Endothelial cell of umbilical vein (primary cell): Measurements from ENCODE around the gene XYLB. TPM values are rescaled to one million over a fixed set of nuclear protein-coding genes. Genes with fewer than 3 reads are reported as not detected.

Source experiments
- BruUV-seq: library from RNA; stranded (reverse); fragments of 400-500 nt; replicated peaks from 2 replicates; lab custom pipeline; 2021; lab: Mats Ljungman, UMichigan
- CTCF ChIA-PET: fragments of 300-600, 350-600 bp; sonication (Branson Sonifier 250); formaldehyde crosslinking; loops from one replicate; lab custom pipeline; 2021; ENCODE audit warnings: antibody characterized with exemption, inconsistent platforms; lab: Charles Lee
- POLR2A ChIA-PET: fragments of 300-600, 350-600 bp; sonication (Branson Sonifier 250); formaldehyde crosslinking; loops from one replicate; lab custom pipeline; 2021; ENCODE audit warnings: antibody characterized with exemption, inconsistent platforms; lab: Charles Lee
- DNase-seq: peaks from one replicate; pipeline ENCODE4 v3.0.0-alpha.2; 2011; ENCODE audit warnings: low read depth, low spot score
- FAIRE-seq: peaks from 2 replicates; lab custom pipeline; 2011; peaks lifted over from hg19 to GRCh38; lab: Jason Lieb, UNC
- H2AFZ ChIP-seq: 2 replicates; pipeline ENCODE4 v1.6.0; 2012; ENCODE audit warnings: low read depth, low read length, control low read depth, inconsistent platforms
- H3K27ac ChIP-seq: 2 replicates; pipeline ENCODE4 v1.5.1; 2011; ENCODE audit warnings: low read depth, mild to moderate bottlenecking, control low read depth, low read length, moderate library complexity; ENCODE audit not compliant: insufficient read depth
- H3K27me3 ChIP-seq, 2 experiments: 2 replicates each; pipeline versions ENCODE4 v1.6.0 to v1.6.1; 2011; ENCODE audit warnings: low read length in 2 of 2, mixed read lengths in 1 of 2; ENCODE audit not compliant: control insufficient read depth in 2 of 2, insufficient read depth in 2 of 2
- H3K36me3 ChIP-seq, 2 experiments: 2 replicates in 1 of 2; 3 replicates in 1 of 2; pipeline ENCODE4 v1.5.1; 2011; ENCODE audit warnings: low read length in 2 of 2, mild to moderate bottlenecking in 1 of 2, moderate library complexity in 1 of 2; ENCODE audit not compliant: control insufficient read depth in 2 of 2, insufficient read depth in 2 of 2; ENCODE audit errors: extremely low read depth in 1 of 2
- H3K4me1 ChIP-seq: 3 replicates; pipeline ENCODE4 v1.5.1; 2011; ENCODE audit warnings: mild to moderate bottlenecking, low read length; ENCODE audit not compliant: control insufficient read depth, insufficient read depth; ENCODE audit errors: extremely low read depth
- H3K4me2 ChIP-seq: 2 replicates; pipeline ENCODE4 v1.6.1; 2011; ENCODE audit warnings: low read length, control low read depth, mixed read lengths; ENCODE audit not compliant: insufficient read depth
- H3K4me3 ChIP-seq, 3 experiments: fragments of 200-600 bp in 1 of 3; sonication (generic), shearing (Covaris generic) in 1 of 3; replicated peaks in 1 of 3; 2 replicates each; pipeline ENCODE4 v1.5.1; 2011 to 2016; ENCODE audit warnings: control low read depth in 3 of 3, low read length in 3 of 3, mild to moderate bottlenecking in 2 of 3, inconsistent platforms in 1 of 3, low read depth in 1 of 3, moderate library complexity in 1 of 3; ENCODE audit not compliant: insufficient read depth in 1 of 3
- H3K79me2 ChIP-seq: 2 replicates; pipeline ENCODE4 v1.6.0; 2012; ENCODE audit warnings: low read length, inconsistent platforms; ENCODE audit not compliant: control insufficient read depth, insufficient read depth
- H3K9ac ChIP-seq: replicated peaks from 2 replicates; pipeline ENCODE3; 2011; ENCODE audit warnings: low read length, control low read depth; ENCODE audit not compliant: insufficient read depth; ENCODE audit errors: extremely low read depth
- H3K9me1 ChIP-seq: replicated peaks from 3 replicates; pipeline ENCODE4 v1.6.0; 2011; ENCODE audit warnings: mild to moderate bottlenecking, low read length; ENCODE audit not compliant: control insufficient read depth, insufficient read depth; ENCODE audit errors: extremely low read depth
- H3K9me3 ChIP-seq: replicated peaks from 2 replicates; pipeline ENCODE4 v1.5.1; 2012; ENCODE audit warnings: low read length, inconsistent platforms; ENCODE audit not compliant: control insufficient read depth, insufficient read depth
- H4K20me1 ChIP-seq: replicated peaks from 2 replicates; pipeline ENCODE3; 2011; ENCODE audit warnings: mild to moderate bottlenecking, low read length; ENCODE audit not compliant: control insufficient read depth, insufficient read depth; ENCODE audit errors: extremely low read depth
- CTCF ChIP-seq, 2 donors: IDR thresholded peaks; 1 replicate in 1 of 2; 2 replicates in 1 of 2; pipeline ENCODE4 v1.5.1; 2011; ENCODE audit warnings: low read length in 2 of 2, mild to moderate bottlenecking in 2 of 2, moderate library complexity in 2 of 2, control low read depth in 1 of 2, inconsistent platforms in 1 of 2, low read depth in 1 of 2; ENCODE audit not compliant: insufficient read depth in 1 of 2; ENCODE audit errors: extremely low read depth in 1 of 2
- EZH2 ChIP-seq: IDR thresholded peaks from 2 replicates; pipeline ENCODE4 v1.6.1; 2012; ENCODE audit warnings: borderline replicate concordance, low read depth, mild to moderate bottlenecking, moderate library complexity, low read length, inconsistent platforms; ENCODE audit not compliant: severe bottlenecking
- FOS ChIP-seq: IDR thresholded peaks from 2 replicates; pipeline ENCODE4 v1.6.1; 2011; ENCODE audit warnings: mild to moderate bottlenecking, low read length, moderate library complexity, borderline replicate concordance; ENCODE audit not compliant: insufficient read depth
- GATA2 ChIP-seq: IDR thresholded peaks from 2 replicates; pipeline ENCODE4 v1.7.0; 2011; ENCODE audit warnings: low read depth, mild to moderate bottlenecking, moderate library complexity, mixed read lengths, low read length; ENCODE audit not compliant: insufficient read length, insufficient read depth
- JUN ChIP-seq: IDR thresholded peaks from 2 replicates; pipeline ENCODE4 v1.6.1; 2011; ENCODE audit warnings: borderline replicate concordance, low read depth; ENCODE audit not compliant: insufficient read length, insufficient read depth
- MYC ChIP-seq: IDR thresholded peaks from one replicate; pipeline ENCODE4 v1.6.1; 2011; ENCODE audit warnings: mild to moderate bottlenecking, low read depth, low read length
- POLR2A ChIP-seq: IDR thresholded peaks from 2 replicates; pipeline ENCODE4 v1.6.1; 2012; ENCODE audit warnings: low read depth, mild to moderate bottlenecking, control low read depth, low read length
- POLR2AphosphoS5 ChIP-seq: IDR thresholded peaks from 2 replicates; pipeline ENCODE4 v1.6.1; 2012; ENCODE audit warnings: low read depth, mild to moderate bottlenecking, control low read depth, low read length, moderate library complexity; ENCODE audit not compliant: insufficient read depth
- dilution Hi-C: fragments of 300-500 bp; cut with MboI; formaldehyde crosslinking; loops from one replicate; pipeline ENCODE4 v1.15.0; 2019; ENCODE audit warnings: low sequenced_read_pairs; ENCODE audit not compliant: extremely low pct_ligation_motif_present
- intact Hi-C: fragments of 100-400 bp; cut with micrococcal nuclease; formaldehyde crosslinking; loops from one replicate; pipeline ENCODE4 v1.10.0; 2022
- polyA plus RNA-seq, 4 experiments: library from polyadenylated mRNA; depleted of rRNA in 3 of 4; stranded (reverse) in 3 of 4; unstranded in 1 of 4; fragments of >200 nt; gene quantifications; 2 replicates each; pipeline versions ENCODE4 v1.2.1 to v1.2.3, GENCODE V29; 2011 to 2012; ENCODE audit warnings: missing spikeins in 1 of 4
- total RNA-seq: library from RNA; stranded (reverse); gene quantifications from 2 replicates; pipeline ENCODE4 v1.2.3, GENCODE V29; 2021
- TF ChIP-seq, protein P1 (sequence below): IDR thresholded peaks from 2 replicates; pipeline ENCODE4 v1.6.1; 2011; ENCODE audit not compliant: insufficient read depth, insufficient read length

XYLB gene
- total and polyA plus RNA-seq, 2 donors (not counting 3 experiments of a cell fraction or from before 2014, with no cell fraction given), result 3.7 to 4.3 TPM

DNA sequence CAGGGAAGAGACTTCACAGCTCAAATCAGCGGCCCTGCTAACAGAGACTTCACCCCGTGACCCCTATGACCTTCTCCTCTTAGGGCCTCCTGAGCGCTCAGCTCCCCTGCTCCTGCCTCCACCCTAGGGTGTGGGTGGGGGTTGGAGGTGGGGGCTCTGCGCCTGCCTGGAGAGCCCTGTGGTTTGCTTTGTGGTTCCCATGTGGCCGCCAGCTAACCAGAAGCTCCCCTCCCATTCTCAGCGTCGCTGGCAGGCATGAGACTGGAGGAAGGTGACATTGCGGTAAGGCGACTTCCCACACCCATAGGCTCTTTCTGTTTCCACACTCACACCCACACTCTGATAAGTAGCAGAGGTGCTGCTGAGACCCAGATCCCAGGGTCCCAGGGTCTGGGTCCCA, 27.6 kb downstream of the XYLB start:
- BruUV-seq, result no TSS peak
- Histone ChIP-seq H3K9me1 (no peaks in the 10 kb centered on the region), H3K4me1 (no peaks in the 10 kb centered on the region), H3K79me2 (no peaks in the 10 kb centered on the region), H3K36me3 (peaks cover 0 to 12% of the 10 kb centered on the region in 2 experiments), H3K27ac (no peak overlapping the region), H3K4me2 (no peak overlapping the region), H3K9me3 (no peaks in the 10 kb centered on the region), H3K9ac (no peak overlapping the region), H3K27me3 (no peaks in the 10 kb centered on the region), H2AFZ (no peak overlapping the region), H4K20me1 (no peaks in the 10 kb centered on the region), H3K4me3 (no peak overlapping the region)
- CTCF ChIA-PET, result no interaction called here
- intact Hi-C loops, result no loop called here
- TF ChIP-seq FOS (no peak), GATA2 (no peak), POLR2AphosphoS5 (no peak), CTCF (IDR thresholded peaks at IDR 0.05; ENCODE audit: extremely low read depth in 1 of 2, insufficient read depth in 1 of 2, low read depth in 1 of 2, low read length in 2 of 2) (no peak), JUN (no peak), EZH2 (no peak), POLR2A (no peak), MYC (no peak)
- TF ChIP-seq, protein P1, sequence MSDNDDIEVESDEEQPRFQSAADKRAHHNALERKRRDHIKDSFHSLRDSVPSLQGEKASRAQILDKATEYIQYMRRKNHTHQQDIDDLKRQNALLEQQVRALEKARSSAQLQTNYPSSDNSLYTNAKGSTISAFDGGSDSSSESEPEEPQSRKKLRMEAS, result no peak
- POLR2A ChIA-PET, result no interaction called here
- DNase-seq (no peak), FAIRE-seq (no peak)
- dilution Hi-C loops, result no loop called here
